GM19238 (cell line): Measurements from ENCODE around the gene ALDH4A1.
"Not testable (repeated sequence)": the region's sequence is repeated elsewhere in the genome, so short reads cannot be mapped to it uniquely, and the experiment has no call there.

ENCODE experiments used
- DNase-seq: peaks from one replicate; pipeline ENCODE4 v3.0.0; 2011; ENCODE audit warnings: low spot score; ENCODE audit not compliant: insufficient read length

ALDH4A1 gene

DNA sequence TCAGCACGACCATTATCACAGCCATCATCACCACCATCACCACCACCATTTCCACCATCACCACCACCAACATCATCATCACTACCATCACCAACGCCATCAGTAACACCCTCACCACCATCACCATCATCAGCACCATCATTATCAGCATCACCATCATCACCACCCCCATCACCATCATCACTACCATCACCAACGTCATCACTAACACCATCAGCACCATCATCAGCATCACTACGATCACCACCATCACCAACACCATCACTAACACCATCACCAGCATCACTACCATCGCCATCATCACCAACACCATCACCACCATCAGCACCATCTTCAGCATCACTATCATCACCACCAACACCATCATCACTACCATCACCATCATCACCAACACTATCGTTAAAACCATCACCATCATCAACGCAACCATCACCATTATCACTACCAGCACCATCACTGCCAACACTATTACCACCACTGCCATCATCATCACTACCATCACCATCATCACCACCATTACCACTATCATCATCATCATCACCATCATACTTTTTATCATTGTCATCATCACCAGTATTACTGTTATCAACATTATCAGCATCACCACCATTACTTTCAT lies 44.2 kb downstream of the ALDH4A1 start:
- DNase-seq: no peak

DNA sequence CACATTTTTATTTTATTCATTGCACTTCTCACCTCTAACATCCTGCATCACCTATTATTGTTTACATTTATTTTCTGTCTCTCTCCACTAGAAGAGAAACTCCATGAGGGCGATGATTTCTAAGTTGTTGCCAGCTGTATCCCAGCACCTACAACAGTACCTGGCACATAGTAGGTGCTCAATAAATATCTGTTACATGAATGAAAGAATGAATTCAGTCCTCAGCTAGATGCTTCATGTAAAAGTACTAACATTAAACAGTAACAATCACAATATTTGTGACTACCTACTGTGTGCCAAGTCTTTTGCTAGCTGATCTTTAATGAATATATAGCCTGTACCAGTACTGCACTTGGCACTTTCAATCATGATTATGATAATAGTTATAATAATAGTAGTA lies 45.9 kb downstream of the ALDH4A1 start:
- DNase-seq: no peak

DNA sequence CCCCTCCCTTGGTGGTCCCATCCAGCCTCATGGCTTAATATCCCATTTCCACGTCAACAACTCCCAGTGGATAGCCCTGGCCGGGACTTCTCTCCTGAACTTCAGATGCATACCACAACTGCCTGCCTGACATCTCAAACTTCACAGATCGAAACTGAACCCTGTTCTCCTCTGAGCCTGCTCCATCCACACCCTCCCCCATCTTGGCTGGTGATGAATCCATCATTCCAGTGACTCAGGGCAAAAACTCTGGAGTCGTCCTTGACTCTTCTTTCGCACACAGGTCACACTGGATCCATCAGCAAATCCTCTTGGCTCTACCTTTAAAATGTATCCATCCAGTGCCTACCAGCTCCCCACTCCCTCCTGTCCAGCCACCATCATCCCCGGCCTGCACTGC lies 46.8 kb downstream of the ALDH4A1 start:
- DNase-seq: no peak

DNA sequence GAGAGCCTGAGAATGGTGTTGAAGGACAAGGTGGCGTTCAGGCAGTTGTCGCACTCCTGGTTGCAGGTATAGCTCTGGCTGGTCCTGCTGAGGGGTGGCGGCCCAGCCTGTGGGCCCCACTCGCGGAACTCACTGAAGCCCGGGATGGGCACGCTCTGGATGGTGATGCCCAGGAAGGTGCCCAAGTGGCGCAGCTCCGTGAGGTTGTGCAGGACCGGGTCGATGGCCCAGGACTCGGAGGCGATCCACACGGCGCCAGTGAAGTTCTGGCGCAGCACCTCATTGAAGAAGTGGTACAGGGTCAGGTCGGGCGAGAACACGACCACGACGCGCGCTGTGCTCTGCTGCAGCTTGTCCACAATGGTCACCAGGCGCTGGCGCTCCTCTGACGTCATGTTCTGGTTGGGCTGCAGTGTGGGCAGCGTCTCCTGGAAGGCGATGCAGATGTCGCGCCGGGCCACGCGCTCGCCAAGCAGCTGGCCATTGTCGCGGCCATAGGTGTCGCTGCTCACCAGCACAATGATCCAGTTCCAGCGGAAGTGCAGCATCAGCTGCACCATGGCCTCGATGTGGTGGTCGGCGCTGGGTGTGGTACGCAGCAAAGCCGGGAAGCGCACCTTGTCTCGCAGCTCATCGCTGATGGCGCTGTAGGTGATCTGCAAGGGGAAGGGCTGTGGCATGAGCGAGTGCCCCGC lies 47.9 kb downstream of the ALDH4A1 start:
- no peak for DNase-seq

DNA sequence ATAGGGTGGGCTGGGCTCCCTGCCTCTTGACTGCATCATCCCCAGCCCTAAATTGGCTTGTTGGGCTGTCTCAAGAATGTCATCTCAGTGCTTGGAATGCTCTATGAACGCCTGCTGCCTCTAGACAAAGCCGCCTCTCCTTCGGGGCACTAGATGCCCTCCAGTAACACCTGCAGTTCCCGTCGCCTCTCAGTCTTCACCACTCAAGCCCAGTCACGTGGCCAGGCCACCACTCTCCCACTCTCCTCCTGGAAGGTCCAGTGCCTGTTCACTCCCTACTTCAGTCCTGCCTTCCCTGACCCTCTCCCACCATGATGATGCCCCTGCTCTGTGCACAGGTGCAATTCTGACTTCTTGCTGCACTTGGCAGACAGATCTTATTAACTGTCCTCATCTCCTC lies 49.9 kb downstream of the ALDH4A1 start:
- no peak for DNase-seq

DNA sequence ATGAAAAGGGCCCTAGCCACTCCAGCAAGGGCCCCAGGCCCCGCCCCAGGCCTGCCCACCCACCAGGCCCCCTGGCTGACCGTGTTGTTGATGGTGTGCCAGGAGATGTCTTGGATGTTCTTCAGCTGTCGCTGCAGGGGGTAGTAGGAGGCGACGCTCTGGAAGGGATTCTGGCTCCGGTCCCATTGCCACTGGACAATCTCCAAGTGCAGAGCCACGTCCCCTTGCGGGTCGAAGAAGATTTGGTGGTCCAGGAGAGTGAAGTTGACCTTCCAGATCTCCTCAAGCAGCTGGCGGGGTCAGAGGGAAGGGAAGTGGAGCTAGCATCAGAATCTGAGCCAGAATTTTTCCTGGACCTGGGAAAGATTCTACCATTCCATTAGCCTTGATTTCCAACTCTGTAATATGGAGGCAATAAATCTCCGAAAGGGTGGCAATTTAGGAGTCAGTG lies 53.1 kb downstream of the ALDH4A1 start:
- no peak for DNase-seq

DNA sequence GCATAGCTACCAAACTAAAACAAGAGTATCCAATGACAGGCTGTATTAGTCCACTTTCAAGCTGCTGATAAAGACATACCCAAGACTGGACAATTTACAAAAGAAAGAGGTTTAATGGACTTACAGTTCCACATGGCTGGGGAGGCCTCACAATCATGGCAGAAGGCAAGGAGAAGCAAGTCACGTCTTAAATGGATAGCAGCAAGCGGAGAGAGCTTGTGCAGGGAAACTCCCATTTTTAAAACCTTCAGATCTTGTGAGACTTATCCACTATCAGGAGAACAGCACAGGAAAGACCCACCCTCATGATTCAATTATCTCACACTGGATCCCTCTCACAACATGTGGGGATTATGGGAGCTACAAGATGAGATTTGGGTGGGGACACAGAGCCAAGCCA lies 54.6 kb downstream of the ALDH4A1 start:
- DNase-seq: not testable (repeated sequence)

DNA sequence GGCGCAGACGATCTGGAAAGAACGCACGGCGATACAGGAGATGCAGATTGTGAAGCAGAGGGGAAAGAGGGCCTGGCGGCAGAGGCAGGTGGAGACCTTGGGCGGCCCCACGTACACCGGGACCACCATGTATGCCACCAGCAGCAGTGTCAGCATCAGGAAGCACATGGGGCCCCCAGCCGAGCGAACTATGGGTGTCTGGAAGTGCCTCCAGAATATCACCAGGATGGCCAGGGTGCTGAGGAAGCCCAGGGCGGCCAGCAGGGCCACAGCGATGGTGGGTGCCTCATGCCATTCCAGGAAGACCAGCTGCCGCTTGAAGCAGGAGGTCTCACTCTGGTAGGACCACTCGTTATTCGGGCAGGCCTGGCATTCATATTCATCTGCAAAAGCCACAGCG lies 62.2 kb downstream of the ALDH4A1 start:
- no peak for DNase-seq

DNA sequence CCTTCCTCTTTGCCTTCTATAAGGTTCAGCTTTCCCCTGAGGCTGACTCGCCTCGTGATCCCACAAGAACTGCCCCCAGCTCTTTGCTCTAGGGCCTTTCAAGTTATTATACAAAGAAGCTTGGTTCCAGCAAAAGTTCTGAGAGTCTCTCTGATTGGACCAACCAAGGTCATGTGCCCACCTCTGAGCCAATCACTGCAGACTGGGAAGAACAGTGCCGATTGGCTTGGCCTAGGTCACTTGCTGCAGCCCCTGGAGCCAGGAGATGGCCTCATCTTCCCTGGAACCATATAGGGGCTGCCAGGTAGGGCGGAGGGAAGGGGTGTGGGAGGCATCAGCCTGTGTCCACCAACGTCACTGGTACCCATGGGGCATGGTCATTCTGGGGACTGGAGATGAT lies 65.7 kb downstream of the ALDH4A1 start:
- DNase-seq: no peak

DNA sequence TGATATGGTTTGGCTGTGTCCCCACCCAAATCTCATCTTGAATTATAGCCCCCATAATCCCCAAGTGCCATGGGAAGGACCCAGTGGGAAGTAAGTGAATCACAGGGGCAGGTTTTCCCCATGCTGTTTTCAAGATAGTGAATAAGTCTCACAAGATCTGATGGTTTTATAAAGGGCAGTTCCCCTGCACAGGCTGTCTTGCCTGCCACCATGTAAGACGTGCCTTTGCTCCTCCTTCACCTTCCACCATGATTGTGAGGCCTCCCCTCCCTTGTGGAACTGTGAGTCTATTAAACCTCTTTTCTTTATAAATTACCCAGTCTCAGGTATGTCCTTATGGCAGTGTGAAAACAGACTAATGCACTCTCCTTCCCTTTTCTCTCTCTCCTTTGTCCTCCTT lies 70.0 kb downstream of the ALDH4A1 start:
- DNase-seq: not testable (repeated sequence)

DNA sequence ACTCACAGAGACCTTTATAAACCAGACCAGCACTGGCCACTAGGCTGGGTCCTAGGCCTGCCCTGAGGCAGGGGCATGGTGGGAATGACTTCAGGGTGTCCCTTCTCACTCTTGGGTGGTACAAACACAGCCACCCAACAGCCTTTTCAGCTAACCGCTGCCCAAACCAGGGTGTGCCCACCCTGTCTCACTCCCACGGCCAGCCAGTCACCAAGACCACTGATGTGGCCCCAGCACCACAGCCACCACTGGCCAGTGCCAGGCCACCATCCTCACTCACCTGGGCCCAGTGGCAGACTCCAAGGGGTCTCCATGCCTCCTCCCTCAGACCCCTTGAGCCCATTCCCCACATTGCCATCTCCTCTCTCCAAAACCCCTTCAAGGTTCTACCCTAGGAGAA lies 70.7 kb downstream of the ALDH4A1 start:
- no peak for DNase-seq

DNA sequence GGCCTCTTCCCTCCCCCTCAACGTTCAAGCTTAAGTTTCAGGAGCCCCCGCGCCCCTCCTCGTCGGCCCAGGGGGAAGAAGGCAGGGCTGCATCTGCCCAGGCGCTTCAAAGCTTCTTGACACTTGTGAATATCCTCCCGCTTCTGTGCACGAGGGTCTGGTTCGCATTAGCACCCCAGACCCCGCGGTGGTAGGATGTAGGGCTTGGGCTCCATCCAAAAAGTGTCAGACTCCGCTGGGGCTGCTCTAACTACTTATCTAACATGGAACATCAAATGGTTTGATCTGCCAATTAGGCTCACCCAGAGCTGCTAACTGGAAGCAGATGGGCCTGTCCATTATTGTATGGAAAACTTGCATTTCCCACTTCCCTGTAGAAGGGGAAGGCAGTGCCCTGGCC lies 71.8 kb downstream of the ALDH4A1 start:
- DNase-seq: no peak

DNA sequence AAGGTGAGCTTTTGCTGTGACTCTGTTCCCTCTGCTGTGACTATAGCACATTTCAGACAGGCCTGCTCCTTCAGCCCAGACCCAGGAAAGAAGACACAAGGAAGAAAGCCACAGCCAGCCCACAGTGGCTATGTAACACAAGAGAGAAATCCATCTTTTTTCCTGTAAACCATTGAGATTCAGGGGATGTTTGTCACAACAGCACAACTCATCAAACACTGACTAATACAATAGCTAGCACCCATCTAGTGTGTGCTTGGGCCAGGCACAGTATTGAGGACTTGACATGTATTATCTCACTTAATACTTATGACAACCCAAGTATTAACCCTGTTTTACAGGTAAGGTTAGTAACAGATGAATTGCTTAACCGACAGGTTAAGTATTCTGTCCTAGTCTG lies 72.7 kb downstream of the ALDH4A1 start:
- DNase-seq: no peak

DNA sequence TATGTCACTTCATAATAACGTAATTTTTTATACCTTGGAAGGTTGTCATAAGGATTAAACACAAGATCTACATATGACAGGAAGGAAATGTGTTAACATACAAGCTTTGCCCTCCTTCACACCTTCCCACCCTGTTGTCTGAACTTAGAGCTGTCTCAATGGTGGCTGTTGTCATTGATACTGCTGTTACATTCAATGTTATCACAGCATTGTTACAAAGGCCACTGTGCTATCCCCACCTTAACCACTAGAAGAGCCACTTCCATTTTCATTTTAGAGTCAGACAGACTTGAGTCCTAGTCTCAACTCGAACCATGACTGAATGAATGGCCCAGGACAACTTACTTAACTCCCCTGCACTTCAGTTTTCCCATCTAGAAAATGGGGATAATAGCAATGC lies 74.1 kb downstream of the ALDH4A1 start:
- DNase-seq: no peak

DNA sequence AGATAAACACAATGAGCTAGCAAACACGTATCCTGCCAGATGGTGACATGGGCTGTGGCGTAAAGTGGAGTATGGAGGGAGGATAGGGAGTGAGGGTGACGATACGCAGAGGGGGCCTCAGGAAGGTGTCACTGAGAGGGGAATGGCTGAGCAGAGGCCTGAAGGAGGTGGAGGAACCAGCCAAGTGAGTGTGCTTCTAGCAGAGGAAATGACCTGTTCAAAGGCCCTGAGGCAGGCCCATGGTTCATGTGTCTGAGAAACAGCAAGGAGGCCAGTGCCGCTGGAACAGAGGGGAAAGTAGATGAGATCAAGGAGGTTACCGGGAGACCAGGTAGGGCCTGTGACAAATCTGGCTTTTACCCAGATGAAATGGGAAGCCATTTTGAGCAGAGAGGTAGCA lies 78.9 kb downstream of the ALDH4A1 start:
- DNase-seq: no peak
